ENCODE results near the gene PTMA. TPM values are rescaled to one million over a fixed set of nuclear protein-coding genes. Genes with fewer than 3 reads are reported as not detected.

Gene PTMA
- total RNA-seq, 1 experiment from 2014 or later, result 1,260 TPM

DNA sequence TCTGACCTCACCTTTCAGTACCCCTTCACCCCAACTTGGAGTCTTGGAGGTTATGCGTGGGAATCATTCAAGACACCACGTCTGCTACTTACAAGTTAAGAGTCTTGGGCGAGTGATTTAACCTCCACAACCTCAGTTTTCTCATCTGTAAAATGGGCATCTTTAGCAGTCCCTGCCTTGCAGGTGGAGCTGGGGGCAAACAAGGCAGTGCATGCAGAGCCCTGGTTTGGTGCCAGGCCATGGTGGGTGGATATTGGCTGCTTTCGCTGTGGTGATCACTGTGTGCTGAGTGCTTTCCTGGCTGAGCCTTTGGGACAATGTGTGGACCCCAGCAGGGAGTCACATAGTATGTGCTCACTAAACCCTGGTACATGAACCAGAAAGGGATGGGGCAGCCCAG is 20.4 kb upstream of the PTMA start:
- H3K36me3 ChIP-seq (ENCODE audit: low read depth), result no peaks in the 10 kb centered on the region
- no peaks in the 10 kb centered on the region for H3K9me3 ChIP-seq (ENCODE audit: insufficient read depth, low read depth)
- H3K4me3 ChIP-seq, result no peak overlapping the region
- H3F3A ChIP-seq (ENCODE audit: insufficient read depth, low read depth), result no peaks in the 10 kb centered on the region
- ChIA-PET POLR2A (ENCODE audit: unreplicated experiment) (no interaction called here), CTCF (no interaction called here)
- H2AFZ ChIP-seq, result no peak overlapping the region
- H3K9me2 ChIP-seq (ENCODE audit: insufficient read depth), result no peaks in the 10 kb centered on the region
- TF ChIP-seq, protein P1, sequence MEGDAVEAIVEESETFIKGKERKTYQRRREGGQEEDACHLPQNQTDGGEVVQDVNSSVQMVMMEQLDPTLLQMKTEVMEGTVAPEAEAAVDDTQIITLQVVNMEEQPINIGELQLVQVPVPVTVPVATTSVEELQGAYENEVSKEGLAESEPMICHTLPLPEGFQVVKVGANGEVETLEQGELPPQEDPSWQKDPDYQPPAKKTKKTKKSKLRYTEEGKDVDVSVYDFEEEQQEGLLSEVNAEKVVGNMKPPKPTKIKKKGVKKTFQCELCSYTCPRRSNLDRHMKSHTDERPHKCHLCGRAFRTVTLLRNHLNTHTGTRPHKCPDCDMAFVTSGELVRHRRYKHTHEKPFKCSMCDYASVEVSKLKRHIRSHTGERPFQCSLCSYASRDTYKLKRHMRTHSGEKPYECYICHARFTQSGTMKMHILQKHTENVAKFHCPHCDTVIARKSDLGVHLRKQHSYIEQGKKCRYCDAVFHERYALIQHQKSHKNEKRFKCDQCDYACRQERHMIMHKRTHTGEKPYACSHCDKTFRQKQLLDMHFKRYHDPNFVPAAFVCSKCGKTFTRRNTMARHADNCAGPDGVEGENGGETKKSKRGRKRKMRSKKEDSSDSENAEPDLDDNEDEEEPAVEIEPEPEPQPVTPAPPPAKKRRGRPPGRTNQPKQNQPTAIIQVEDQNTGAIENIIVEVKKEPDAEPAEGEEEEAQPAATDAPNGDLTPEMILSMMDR (conservative IDR thresholded peaks at IDR 0.05), result no peak
- TF ChIP-seq EZH2 (IDR thresholded peaks at IDR 0.05; ENCODE audit: low read depth), result no peak
- H3K27ac ChIP-seq, result no peak overlapping the region
- no peak for DNase-seq
- intact Hi-C loops (cut with micrococcal nuclease; ENCODE audit: unreplicated experiment), result no loop called here
- no peak overlapping the region for H3K4me2 ChIP-seq
- no peaks in the 10 kb centered on the region for H3K79me2 ChIP-seq (ENCODE audit: low read depth)
- TSS peak; percentile 42 for BruUV-seq (replicated peaks)
- no peaks in the 10 kb centered on the region for H4K20me1 ChIP-seq (ENCODE audit: insufficient read depth)
- H3K27me3 ChIP-seq (ENCODE audit: insufficient read depth, low read depth), result no peaks in the 10 kb centered on the region
- H3K4me1 ChIP-seq (replicated peaks; ENCODE audit: insufficient read depth), result no peaks in the 10 kb centered on the region

DNA sequence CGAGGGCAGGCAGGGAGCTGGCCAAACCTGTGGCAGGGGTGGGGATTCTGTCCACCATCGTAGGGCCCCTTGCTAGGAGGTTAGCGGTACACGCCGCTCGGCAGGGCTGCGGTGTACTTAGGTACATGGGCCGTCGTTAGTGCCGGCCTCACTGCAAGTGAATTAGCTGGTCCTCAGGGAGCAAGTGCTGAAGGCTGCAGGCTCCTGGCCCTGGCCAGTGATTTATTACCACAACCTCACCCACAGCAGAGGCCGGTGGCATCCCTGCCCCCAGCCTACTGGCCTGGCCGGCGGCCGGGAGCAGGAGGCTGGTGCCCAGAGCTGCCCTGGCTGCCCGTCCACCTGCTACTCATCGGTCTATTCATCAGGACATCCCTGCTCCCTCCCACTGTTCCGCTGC is 19.6 kb upstream of the PTMA start:
- no peaks in the 10 kb centered on the region for H3K4me1 ChIP-seq (replicated peaks; ENCODE audit: insufficient read depth)
- H2AFZ ChIP-seq, result no peak overlapping the region
- H3K4me3 ChIP-seq, result no peak overlapping the region
- intact Hi-C loops (cut with micrococcal nuclease; ENCODE audit: unreplicated experiment), result no loop called here
- POLR2A ChIA-PET (ENCODE audit: unreplicated experiment), result no interaction called here
- no peaks in the 10 kb centered on the region for H3K27me3 ChIP-seq (ENCODE audit: insufficient read depth, low read depth)
- no peaks in the 10 kb centered on the region for H3K79me2 ChIP-seq (ENCODE audit: low read depth)
- H3K9me3 ChIP-seq (ENCODE audit: insufficient read depth, low read depth), result no peaks in the 10 kb centered on the region
- CTCF ChIA-PET, result interaction anchor here (0.6 kb wide), 1 partner anchor 526 kb away, joined by 4 read pairs; no protein-coding TSS in a partner anchor
- H3K9me2 ChIP-seq (ENCODE audit: insufficient read depth), result no peaks in the 10 kb centered on the region
- no peaks in the 10 kb centered on the region for H4K20me1 ChIP-seq (ENCODE audit: insufficient read depth)
- H3K36me3 ChIP-seq (ENCODE audit: low read depth), result no peaks in the 10 kb centered on the region
- no TSS peak for BruUV-seq (replicated peaks)
- no peak for TF ChIP-seq EZH2 (IDR thresholded peaks at IDR 0.05; ENCODE audit: low read depth)
- TF ChIP-seq, protein P1 (conservative IDR thresholded peaks at IDR 0.05), result no peak
- H3F3A ChIP-seq (ENCODE audit: insufficient read depth, low read depth), result no peaks in the 10 kb centered on the region
- no peak for DNase-seq
- H3K4me2 ChIP-seq, result no peak overlapping the region
- no peak overlapping the region for H3K27ac ChIP-seq

DNA sequence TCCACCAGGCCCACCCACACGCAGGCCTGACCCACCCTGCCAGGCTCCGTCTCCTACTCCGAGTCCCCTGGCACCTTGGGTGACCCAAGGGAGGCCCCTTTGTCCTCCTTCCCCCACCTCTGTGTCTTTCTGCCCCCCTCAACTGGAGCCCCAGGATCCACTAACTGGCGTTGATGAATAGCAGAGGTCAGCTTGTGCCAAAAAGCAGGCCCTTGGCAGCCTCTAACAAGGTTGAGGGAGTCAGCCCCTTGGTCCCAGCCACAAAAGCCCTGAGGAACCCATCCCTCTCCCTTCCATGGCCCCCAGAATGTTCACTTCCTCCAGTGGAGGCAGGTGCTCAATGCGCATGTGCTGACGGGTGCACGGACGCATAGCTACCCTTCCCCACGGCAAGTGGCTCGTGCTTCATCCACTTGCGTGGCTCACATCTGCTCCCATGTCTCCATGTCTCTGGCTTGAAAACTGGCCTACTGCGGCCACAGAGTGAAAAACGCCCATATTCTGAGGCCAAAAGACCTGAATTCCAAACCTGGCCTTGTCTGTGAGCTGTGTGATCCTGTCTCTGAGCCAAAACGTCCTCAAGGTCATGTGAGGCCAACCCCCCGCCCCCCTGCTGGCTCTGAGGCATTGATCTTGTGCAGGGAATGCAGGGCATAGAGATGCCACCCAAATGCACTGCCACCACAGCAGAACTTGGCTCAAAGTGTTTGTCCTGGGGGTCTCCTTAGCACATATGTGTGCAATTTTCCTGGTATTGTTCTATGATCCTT is 19.0 kb upstream of the PTMA start:
- no peaks in the 10 kb centered on the region for H4K20me1 ChIP-seq (ENCODE audit: insufficient read depth)
- H3K4me2 ChIP-seq, result no peak overlapping the region
- H3K4me1 ChIP-seq (replicated peaks; ENCODE audit: insufficient read depth), result no peaks in the 10 kb centered on the region
- H3K79me2 ChIP-seq (ENCODE audit: low read depth), result no peaks in the 10 kb centered on the region
- intact Hi-C loops (cut with micrococcal nuclease; ENCODE audit: unreplicated experiment), result no loop called here
- ChIA-PET POLR2A (ENCODE audit: unreplicated experiment) (no interaction called here), CTCF (interaction anchor here (0.6 to 0.7 kb wide), 2 partner anchors 159 to 527 kb away, joined by 4 read pairs; partner anchors contain the start of gene NMUR1)
- no peak overlapping the region for H3K4me3 ChIP-seq
- BruUV-seq (replicated peaks), result no TSS peak
- H2AFZ ChIP-seq, result no peak overlapping the region
- no peaks in the 10 kb centered on the region for H3F3A ChIP-seq (ENCODE audit: insufficient read depth, low read depth)
- no peaks in the 10 kb centered on the region for H3K36me3 ChIP-seq (ENCODE audit: low read depth)
- TF ChIP-seq, protein P1 (conservative IDR thresholded peaks at IDR 0.05), result no peak
- no peak for TF ChIP-seq EZH2 (IDR thresholded peaks at IDR 0.05; ENCODE audit: low read depth)
- no peaks in the 10 kb centered on the region for H3K27me3 ChIP-seq (ENCODE audit: insufficient read depth, low read depth)
- H3K9me3 ChIP-seq (ENCODE audit: insufficient read depth, low read depth), result no peaks in the 10 kb centered on the region
- DNase-seq, result no peak
- no peak overlapping the region for H3K27ac ChIP-seq
- H3K9me2 ChIP-seq (ENCODE audit: insufficient read depth), result no peaks in the 10 kb centered on the region
